Smooth muscle cell (in vitro differentiated cells): Measurements from ENCODE around the gene GLRA1. TPM values are rescaled to one million over a fixed set of nuclear protein-coding genes. Genes with fewer than 3 reads are reported as not detected.

Experiments used
- DNase-seq: peaks from one replicate; lab custom pipeline; 2025; ENCODE audit not compliant: unreplicated experiment; lab: John Stamatoyannopoulos, UW
- H2AFZ ChIP-seq: fragments of 200-600 bp; sonication (generic); 2 replicates; pipeline ENCODE4 v1.6.0; 2016; ENCODE audit warnings: antibody characterized with exemption, low read depth, mild to moderate bottlenecking
- H3F3A ChIP-seq: fragments of 200-600 bp; sonication (generic); 2 replicates; pipeline ENCODE4 v1.6.0; 2017; ENCODE audit warnings: antibody characterized with exemption, low read depth
- H3K27ac ChIP-seq: fragments of 200-600 bp; sonication (generic); 2 replicates; pipeline ENCODE4 v1.5.1; 2016; ENCODE audit warnings: low read depth, mild to moderate bottlenecking
- H3K27me3 ChIP-seq: fragments of 200-600 bp; sonication (generic); 2 replicates; pipeline ENCODE4 v1.6.1; 2016; ENCODE audit warnings: low read depth, mild to moderate bottlenecking
- H3K36me3 ChIP-seq: fragments of 200-600 bp; sonication (generic); 2 replicates; pipeline ENCODE4 v1.5.1; 2016; ENCODE audit warnings: low read depth
- H3K4me1 ChIP-seq: fragments of 200-600 bp; sonication (generic); 2 replicates; pipeline ENCODE4 v1.5.1; 2016; ENCODE audit warnings: low read depth
- H3K4me2 ChIP-seq: fragments of 200-600 bp; sonication (generic); 2 replicates; pipeline ENCODE4 v1.6.0; 2016; ENCODE audit warnings: mild to moderate bottlenecking
- H3K4me3 ChIP-seq: fragments of 200-600 bp; sonication (generic); 2 replicates; pipeline ENCODE4 v1.5.1; 2016; ENCODE audit warnings: mild to moderate bottlenecking
- H3K79me2 ChIP-seq: fragments of 200-600 bp; sonication (generic); 2 replicates; pipeline ENCODE4 v1.6.0; 2016; ENCODE audit warnings: low read depth, mild to moderate bottlenecking
- H3K9ac ChIP-seq: fragments of 200-600 bp; sonication (generic); 2 replicates; pipeline ENCODE4 v1.6.0; 2016; ENCODE audit warnings: low read depth
- H3K9me3 ChIP-seq: fragments of 200-600 bp; sonication (generic); replicated peaks from 2 replicates; pipeline ENCODE4 v1.5.1; 2016; ENCODE audit warnings: low read depth
- H4K20me1 ChIP-seq: fragments of 200-600 bp; sonication (generic); 2 replicates; pipeline ENCODE4 v1.6.0; 2016; ENCODE audit warnings: low read depth
- WGBS: methylation state at CpG from one replicate; pipeline ENCODE4 v1.1.7; 2016; ENCODE audit warnings: low lambda C conversion rate; 5-methylcytosine and 5-hydroxymethylcytosine counted together
- polyA plus RNA-seq: library from polyadenylated mRNA; unstranded; fragments of >200 nt; fragmentation: Nextera tagmentation; extraction: Ambion mirVana; gene quantifications from 2 replicates; pipeline ENCODE4 v1.2.1, GENCODE V29; 2016
- total RNA-seq: library from RNA; depleted of rRNA; stranded (reverse); fragments of >200 nt; gene quantifications from 2 replicates; pipeline ENCODE4 v1.2.3, GENCODE V29; 2014
- TF ChIP-seq, protein P1 (sequence below): fragments of 200-600 bp; sonication (generic); IDR thresholded peaks from 2 replicates; pipeline ENCODE4 v1.5.1; 2017; ENCODE audit warnings: borderline replicate concordance, mild to moderate bottlenecking, antibody characterized with exemption; ENCODE audit not compliant: insufficient read depth, poor library complexity, severe bottlenecking

Gene GLRA1
- total and polyA plus RNA-seq, 2 experiments from 2014 or later: not detected

DNA sequence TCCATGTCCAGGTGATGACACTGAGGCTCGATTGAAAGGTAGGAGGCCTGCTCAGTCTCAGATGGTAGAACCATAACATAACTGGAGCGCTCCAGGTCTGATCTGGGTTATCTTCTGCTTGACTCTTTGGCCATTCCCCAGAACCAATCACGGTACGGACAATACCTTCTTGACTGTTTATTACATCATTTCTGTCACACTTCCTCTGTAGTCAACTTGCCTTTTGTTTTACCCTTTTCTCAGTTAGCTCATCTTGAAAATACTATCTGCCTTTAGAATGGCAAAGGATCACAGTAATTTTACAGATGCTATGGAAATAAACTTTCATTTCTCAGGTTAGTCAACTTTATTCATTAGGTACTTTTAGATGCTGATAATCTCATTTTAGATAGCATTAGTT lies 22.4 kb downstream of the GLRA1 start:
- Histone ChIP-seq H3K27ac (no peak overlapping the region), H3K79me2 (no peaks in the 10 kb centered on the region), H3F3A (peaks cover 4% of the 10 kb centered on the region), H2AFZ (no peak overlapping the region), H3K27me3 (peaks cover 10% of the 10 kb centered on the region), H3K4me1 (peaks cover 17% of the 10 kb centered on the region), H3K36me3 (no peaks in the 10 kb centered on the region), H3K4me2 (no peak overlapping the region), H3K4me3 (no peak overlapping the region), H3K9me3 (no peaks in the 10 kb centered on the region), H4K20me1 (no peaks in the 10 kb centered on the region), H3K9ac (no peak overlapping the region)
- 88% methylated on average over 4 of the region's 4 CpGs for WGBS
- TF ChIP-seq, protein P1, sequence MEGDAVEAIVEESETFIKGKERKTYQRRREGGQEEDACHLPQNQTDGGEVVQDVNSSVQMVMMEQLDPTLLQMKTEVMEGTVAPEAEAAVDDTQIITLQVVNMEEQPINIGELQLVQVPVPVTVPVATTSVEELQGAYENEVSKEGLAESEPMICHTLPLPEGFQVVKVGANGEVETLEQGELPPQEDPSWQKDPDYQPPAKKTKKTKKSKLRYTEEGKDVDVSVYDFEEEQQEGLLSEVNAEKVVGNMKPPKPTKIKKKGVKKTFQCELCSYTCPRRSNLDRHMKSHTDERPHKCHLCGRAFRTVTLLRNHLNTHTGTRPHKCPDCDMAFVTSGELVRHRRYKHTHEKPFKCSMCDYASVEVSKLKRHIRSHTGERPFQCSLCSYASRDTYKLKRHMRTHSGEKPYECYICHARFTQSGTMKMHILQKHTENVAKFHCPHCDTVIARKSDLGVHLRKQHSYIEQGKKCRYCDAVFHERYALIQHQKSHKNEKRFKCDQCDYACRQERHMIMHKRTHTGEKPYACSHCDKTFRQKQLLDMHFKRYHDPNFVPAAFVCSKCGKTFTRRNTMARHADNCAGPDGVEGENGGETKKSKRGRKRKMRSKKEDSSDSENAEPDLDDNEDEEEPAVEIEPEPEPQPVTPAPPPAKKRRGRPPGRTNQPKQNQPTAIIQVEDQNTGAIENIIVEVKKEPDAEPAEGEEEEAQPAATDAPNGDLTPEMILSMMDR: no peak
- no peak for DNase-seq

DNA sequence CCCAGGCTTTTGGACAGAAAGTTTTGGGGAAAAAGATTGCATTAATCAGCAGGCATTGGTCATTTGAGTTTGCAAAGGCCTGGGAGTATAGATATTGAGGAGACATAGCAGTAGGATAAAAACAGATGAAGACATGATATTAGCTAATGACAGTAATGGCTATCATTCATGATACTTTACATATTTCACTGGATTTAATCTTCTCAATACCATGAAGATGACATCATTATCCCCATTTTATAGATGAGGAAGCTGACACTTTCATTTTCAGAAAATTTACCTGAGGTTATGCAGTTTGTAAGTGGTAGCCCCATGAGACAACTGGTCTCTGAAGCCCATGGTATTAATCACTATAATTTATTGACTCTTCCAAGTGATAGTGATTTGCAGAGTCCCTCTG lies 23.0 kb downstream of the GLRA1 start:
- H3K9ac ChIP-seq: no peak overlapping the region
- H3K79me2 ChIP-seq: no peaks in the 10 kb centered on the region
- no peak overlapping the region for H3K4me2 ChIP-seq
- peaks cover 8% of the 10 kb centered on the region for H3F3A ChIP-seq
- no peak overlapping the region for H3K4me3 ChIP-seq
- no peaks in the 10 kb centered on the region for H4K20me1 ChIP-seq
- peaks cover 17% of the 10 kb centered on the region for H3K4me1 ChIP-seq
- H2AFZ ChIP-seq: no peak overlapping the region
- peaks cover 10% of the 10 kb centered on the region for H3K27me3 ChIP-seq
- TF ChIP-seq, protein P1: no peak
- no peaks in the 10 kb centered on the region for H3K9me3 ChIP-seq
- no peak overlapping the region for H3K27ac ChIP-seq
- DNase-seq: no peak
- no peaks in the 10 kb centered on the region for H3K36me3 ChIP-seq

DNA sequence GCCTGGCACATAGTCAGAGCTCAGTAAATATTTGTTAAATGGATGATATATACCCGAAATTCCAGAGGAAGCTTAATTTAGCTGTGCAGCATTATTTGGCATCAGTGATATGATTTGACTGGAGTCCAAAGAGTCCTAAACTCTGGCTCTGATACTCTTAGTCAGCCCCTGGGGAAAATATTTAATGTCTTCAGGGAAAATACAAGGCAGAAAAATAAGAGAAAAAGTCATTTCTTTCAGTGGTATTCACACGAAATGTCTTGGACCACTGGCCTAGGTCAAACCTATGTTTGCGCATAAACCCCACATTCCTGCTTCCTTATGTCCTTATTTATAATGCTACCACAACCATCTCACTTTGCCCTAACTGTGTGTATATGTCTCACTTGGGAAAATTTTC lies 23.8 kb downstream of the GLRA1 start:
- no peak overlapping the region for H3K9ac ChIP-seq
- TF ChIP-seq, protein P1: no peak

GRCh38 chr5:151899399-151899798 lies 25.3 kb downstream of the GLRA1 start:
- Histone ChIP-seq H3K27me3 (peaks cover 10% of the 10 kb centered on the region), H3K9ac (no peak overlapping the region), H3K36me3 (no peaks in the 10 kb centered on the region), H3K9me3 (no peaks in the 10 kb centered on the region), H3K4me3 (no peak overlapping the region), H2AFZ (no peak overlapping the region), H3K27ac (no peak overlapping the region), H3K4me2 (no peak overlapping the region), H3K79me2 (no peaks in the 10 kb centered on the region), H3K4me1 (peaks cover 24% of the 10 kb centered on the region), H4K20me1 (no peaks in the 10 kb centered on the region), H3F3A (peaks cover 8% of the 10 kb centered on the region)
- 89% methylated on average over 2 of the region's 2 CpGs for WGBS
- TF ChIP-seq, protein P1: no peak
- DNase-seq: no peak

More for the DNA sequence above, 23.8 kb downstream of the GLRA1 start:
- no peak overlapping the region for H3K4me2 ChIP-seq
- H2AFZ ChIP-seq: no peak overlapping the region
- no peaks in the 10 kb centered on the region for H3K9me3 ChIP-seq
- DNase-seq: no peak
- H3K27ac ChIP-seq: no peak overlapping the region
- WGBS: 94% methylated on average over 3 of the region's 3 CpGs
- H3K36me3 ChIP-seq: no peaks in the 10 kb centered on the region
- H3F3A ChIP-seq: peaks cover 8% of the 10 kb centered on the region
- no peaks in the 10 kb centered on the region for H3K79me2 ChIP-seq
- peaks cover 10% of the 10 kb centered on the region for H3K27me3 ChIP-seq
- H3K4me1 ChIP-seq: peaks cover 20% of the 10 kb centered on the region
- H3K4me3 ChIP-seq: no peak overlapping the region
- no peaks in the 10 kb centered on the region for H4K20me1 ChIP-seq
